Ishikawa (cell line): Measurements from ENCODE around the gene NRXN3.

Source experiments
- CEBPB ChIP-seq: IDR thresholded peaks from 2 replicates; pipeline ENCODE4 v1.6.1; 2012
- EGR1 ChIP-seq: IDR thresholded peaks from 2 replicates; pipeline ENCODE4 v1.6.1; 2012
- MAX ChIP-seq: IDR thresholded peaks from 2 replicates; pipeline ENCODE4 v1.6.1; 2012
- RAD21 ChIP-seq: IDR thresholded peaks from 2 replicates; pipeline ENCODE4 v1.6.1; 2012; ENCODE audit warnings: low read depth
- REST ChIP-seq: IDR thresholded peaks from 2 replicates; pipeline ENCODE4 v1.6.1; 2012; ENCODE audit warnings: low read depth, mild to moderate bottlenecking
- TAF1 ChIP-seq: IDR thresholded peaks from 2 replicates; pipeline ENCODE4 v1.6.1; 2012; ENCODE audit warnings: low read depth, mild to moderate bottlenecking

- TF ChIP-seq REST: no peak
- no peak for TF ChIP-seq EGR1
- no peak for TF ChIP-seq RAD21
- no peak for TF ChIP-seq TAF1
- TF ChIP-seq MAX: no peak
- no peak for TF ChIP-seq CEBPB
Measured at GRCh38 chr14:78951602-78952001, 781.4 kb downstream of the NRXN3 start.
